Stomach (tissue), 19 donors: Measurements from ENCODE around the gene LRRC61. TPM values are rescaled to one million over a fixed set of nuclear protein-coding genes. Genes with fewer than 3 reads are reported as not detected.
"Not testable (repeated sequence)": the region's sequence is repeated elsewhere in the genome, so short reads cannot be mapped to it uniquely, and the experiment has no call there.

Experiments used
- DNase-seq, 2 donors: peaks; one replicate each; pipeline versions ENCODE4 v3.0.0 to v3.0.0-alpha.2; 2013 to 2019
- H3K27ac ChIP-seq, 5 donors: fragments of 200-600 bp in 4 of 5; sonication (generic) in 4 of 5; one replicate each; pipeline ENCODE4 v1.5.1; 2013 to 2019; ENCODE audit warnings: mild to moderate bottlenecking in 1 of 5, moderate library complexity in 1 of 5
- H3K27me3 ChIP-seq, 3 donors: fragments of 200-600 bp; sonication (generic); one replicate each; pipeline ENCODE4 v1.5.1; 2017 to 2019; ENCODE audit warnings: mixed run types in 1 of 3
- H3K36me3 ChIP-seq, 4 donors: fragments of 200-600 bp; sonication (generic); 1 replicate in 3 of 4; 2 replicates in 1 of 4; pipeline ENCODE4 v1.5.1; 2016 to 2019
- H3K4me1 ChIP-seq, 4 donors: fragments of 200-600 bp; sonication (generic); one replicate each; pipeline ENCODE4 v1.5.1; 2016 to 2019
- H3K4me3 ChIP-seq, 4 donors: fragments of 200-600 bp; sonication (generic) in 3 of 4; one replicate each; pipeline ENCODE4 v1.5.1; 2016 to 2019; ENCODE audit warnings: mild to moderate bottlenecking in 1 of 4
- H3K9me3 ChIP-seq, 4 donors: fragments of 200-600 bp; sonication (generic); one replicate each; pipeline ENCODE4 v1.5.1; 2016 to 2019
- CTCF ChIP-seq, 7 experiments: fragments of 450-650 bp in 4 of 7; fragments of 200-600 bp in 3 of 7; sonication (generic) in 3 of 7; IDR thresholded peaks; one replicate each; pipeline ENCODE4 v1.5.1; 2016 to 2019; ENCODE audit warnings: antibody characterized with exemption in 7 of 7, control low read depth in 2 of 7, mild to moderate bottlenecking in 1 of 7
- EP300 ChIP-seq: sonication (generic); formaldehyde crosslinking; IDR thresholded peaks from one replicate; pipeline ENCODE4 v1.6.1; 2017; ENCODE audit warnings: antibody characterized with exemption
- POLR2A ChIP-seq, 4 donors: fragments of 450-650 bp; IDR thresholded peaks; one replicate each; pipeline ENCODE4 v1.6.1; 2016; ENCODE audit warnings: antibody characterized with exemption in 4 of 4, control low read depth in 2 of 4, mild to moderate bottlenecking in 1 of 4, moderate library complexity in 1 of 4
- POLR2AphosphoS5 ChIP-seq, 3 donors: sonication (generic); formaldehyde crosslinking; IDR thresholded peaks; one replicate each; pipeline ENCODE4 v1.6.1; 2016; ENCODE audit warnings: antibody characterized with exemption in 3 of 3
- WGBS, 5 donors: extraction: QIAGEN DNeasy Blood & Tissue Kit in 3 of 5; methylation state at CpG; one replicate each; pipeline versions ENCODE4 v1.1.5 to v1.1.7; 2013 to 2018; 5-methylcytosine and 5-hydroxymethylcytosine counted together
- intact Hi-C: fragments of 100-400 bp; cut with DNase I; formaldehyde crosslinking; loops from one replicate; pipeline ENCODE4 v1.15.1; 2023; ENCODE audit warnings: low total_unique reads
- long read RNA-seq, 10 donors: transcript quantifications; one replicate each; lab custom pipeline, GENCODE V29; 2026
- polyA plus RNA-seq, 3 donors: library from polyadenylated mRNA; stranded (reverse); fragments of 200-250 nt; gene quantifications; one replicate each; pipeline ENCODE4 v1.2.3, GENCODE V29; 2013
- total RNA-seq, 5 donors: library from RNA; depleted of rRNA; stranded (reverse); fragments of >200 nt; gene quantifications; one replicate each; pipeline versions ENCODE4 v1.1.0 to v1.2.3, GENCODE V29; 2014 to 2016
- donor health status: healthy with polysubstance abuse.
- donor health status: Bipolar disorder and iron deficiency.
- donor health status: healthy.

Gene LRRC61, protein sequence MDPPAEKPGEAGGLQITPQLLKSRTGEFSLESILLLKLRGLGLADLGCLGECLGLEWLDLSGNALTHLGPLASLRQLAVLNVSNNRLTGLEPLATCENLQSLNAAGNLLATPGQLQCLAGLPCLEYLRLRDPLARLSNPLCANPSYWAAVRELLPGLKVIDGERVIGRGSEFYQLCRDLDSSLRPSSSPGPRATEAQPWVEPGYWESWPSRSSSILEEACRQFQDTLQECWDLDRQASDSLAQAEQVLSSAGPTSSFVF
- total RNA-seq: 10 to 100 TPM in 3 of 5 donors, not detected in 2; 11.6 to 15.9 (median 14.2) TPM
- 1 to 10 TPM; 5.6 to 7.6 (median 7.4) TPM for polyA plus RNA-seq
- long read RNA-seq, donor 1, partial matches to known transcripts: 0 of 3 reads
- long read RNA-seq, donor 1, other reads (novel, unspliced or antisense): 0 of 3 reads
- long read RNA-seq, donor 2, transcript LRRC61-202 (3 exons, 1,877 nt): major isoform, 10 of 85 reads
- long read RNA-seq, donor 2, partial matches to known transcripts: 0 of 85 reads
- long read RNA-seq, donor 2, other reads (novel, unspliced or antisense): 73 of 85 reads
- long read RNA-seq, donor 3, partial matches to known transcripts: 0 of 4 reads
- long read RNA-seq, donor 3, other reads (novel, unspliced or antisense): 0 of 4 reads
- long read RNA-seq, donor 4: 0 reads
- long read RNA-seq, donor 5, transcript LRRC61-202 (3 exons, 1,877 nt): major isoform, 5 of 7 reads
- long read RNA-seq, donor 5, partial matches to known transcripts: 0 of 7 reads
- long read RNA-seq, donor 5, other reads (novel, unspliced or antisense): 0 of 7 reads
- long read RNA-seq, donor 6, transcript LRRC61-202 (3 exons, 1,877 nt): major isoform, 5 of 251 reads
- long read RNA-seq, donor 6, partial matches to known transcripts: 236 of 251 reads
- long read RNA-seq, donor 6, other reads (novel, unspliced or antisense): 6 of 251 reads
- long read RNA-seq, donor 7, transcript LRRC61-202 (3 exons, 1,877 nt): major isoform, 5 of 5 reads
- long read RNA-seq, donor 7, partial matches to known transcripts: 0 of 5 reads
- long read RNA-seq, donor 7, other reads (novel, unspliced or antisense): 0 of 5 reads
- long read RNA-seq, donor 8, partial matches to known transcripts: 0 of 3 reads
- long read RNA-seq, donor 8, other reads (novel, unspliced or antisense): 0 of 3 reads
- long read RNA-seq, donor 9, partial matches to known transcripts: 0 of 1 reads
- long read RNA-seq, donor 9, other reads (novel, unspliced or antisense): 0 of 1 reads
- long read RNA-seq, donor 10, partial matches to known transcripts: 0 of 2 reads
- long read RNA-seq, donor 10, other reads (novel, unspliced or antisense): 0 of 2 reads

DNA sequence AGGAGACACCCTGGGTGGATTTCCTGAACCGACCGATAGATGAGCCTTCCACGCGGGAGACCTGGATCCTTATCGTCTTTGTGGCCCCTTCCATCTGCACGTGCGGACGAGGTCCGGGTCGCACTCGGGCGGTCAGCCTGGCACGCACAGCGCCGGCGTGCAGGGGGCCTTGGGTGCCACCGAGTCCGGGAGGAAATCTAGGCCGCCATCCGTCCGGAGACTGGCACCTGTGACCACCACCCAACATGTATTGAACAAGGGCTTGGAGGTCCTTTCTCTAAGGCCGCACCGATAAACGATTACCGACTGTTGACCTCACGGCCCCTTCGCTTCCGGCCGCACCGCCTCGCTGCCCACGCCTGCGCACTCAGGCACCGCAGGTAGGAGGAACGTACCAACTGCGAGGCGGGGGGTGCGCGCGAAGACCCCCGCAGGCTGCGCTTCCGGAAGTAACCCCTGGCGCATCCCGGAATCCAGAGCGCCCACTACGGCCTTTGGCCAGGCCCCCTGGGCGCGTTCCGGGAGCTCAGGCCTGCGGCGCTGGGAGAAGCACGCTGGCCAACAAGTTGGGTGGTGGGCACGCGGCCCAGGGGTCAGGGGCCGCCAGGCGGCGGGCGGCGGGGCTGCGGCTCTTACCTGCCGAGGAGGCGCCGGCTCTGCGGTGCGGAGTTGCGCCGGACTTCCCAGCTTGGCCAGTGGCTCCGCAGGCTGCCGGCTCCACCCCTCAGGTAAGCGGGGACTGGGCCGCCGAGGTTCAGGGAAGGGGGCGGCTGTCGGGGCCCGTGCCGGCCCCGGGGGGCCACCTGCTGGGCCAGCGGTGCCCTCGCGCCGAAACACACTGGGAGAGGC lies at the start of gene LRRC61, which contains the start of gene ACTR3C:
Gene LRRC61, plus strand, starts transcription at position 523 of the 849 bp plus-strand sequence. CDS start 13,507 bp downstream, outside the sequence.
Gene ACTR3C, minus strand, starts transcription at position 713 of the 849 bp plus-strand sequence. CDS start 28,249 bp downstream, outside the sequence.
- Histone ChIP-seq H3K36me3 (peaks cover 0 to 25% (median 20%) of the 10 kb centered on the region in 4 donors), H3K9me3 (no peaks in the 10 kb centered on the region), H3K27me3 (no peaks in the 10 kb centered on the region), H3K27ac (peak within 1 kb of the TSS; percentile 86 to 96 (median 94)), H3K4me1 (peaks cover 26 to 46% (median 34%) of the 10 kb centered on the region in 4 donors), H3K4me3 (peak within 1 kb of the TSS; percentile 56 to 70 (median 64))
- peak; percentile 75 to 92 for DNase-seq
- TF ChIP-seq CTCF (IDR thresholded peaks at IDR 0.05) (peak in 1 of 7 experiments; percentile 10), POLR2A (IDR thresholded peaks at IDR 0.05) (no peak), EP300 (no peak), POLR2AphosphoS5 (IDR thresholded peaks at IDR 0.05) (peak in 2 of 3 donors; percentile 60 to 79)
- intact Hi-C loops: no loop called here
- WGBS, 5 donors: 4 to 22% (median 4%) methylated on average over 26 to 82 of the region's 82 CpGs

- intact Hi-C loops: not testable (repeated sequence)
Measured at GRCh38 chr7:150276132-150276695, 46.9 kb upstream of the LRRC61 start.

GRCh38 chr7:150278383-150278782 lies 44.8 kb upstream of the LRRC61 start:
- 90 to 100% (median 92%) methylated on average over 3 to 11 of the region's 11 CpGs for WGBS, 5 donors
- intact Hi-C loops: not testable (repeated sequence)

More at GRCh38 chr7:150276132-150276695, 46.9 kb upstream of the LRRC61 start:
- 57 to 61% (median 60%) methylated on average over 6 of the region's 6 CpGs for WGBS, 5 donors
- H3K27me3 ChIP-seq, H3K4me3 ChIP-seq, H3K9me3 ChIP-seq, H3K36me3 ChIP-seq, H3K4me1 ChIP-seq, H3K27ac ChIP-seq: not testable (repeated sequence)
- peak in 1 of 2 donors; percentile 29 for DNase-seq
- TF ChIP-seq CTCF (IDR thresholded peaks at IDR 0.05): peak in 5 of 7 experiments; percentile 27 to 79 (median 61)

GRCh38 chr7:150281681-150282403 lies 41.3 kb upstream of the LRRC61 start:
- 80 to 93% (median 92%) methylated on average over 3 to 13 of the region's 25 CpGs for WGBS, 5 donors
- intact Hi-C loops: not testable (repeated sequence)

More at GRCh38 chr7:150278383-150278782, 44.8 kb upstream of the LRRC61 start:
- not testable (repeated sequence) for H3K27me3 ChIP-seq, H3K9me3 ChIP-seq, H3K4me3 ChIP-seq, DNase-seq, H3K27ac ChIP-seq, H3K36me3 ChIP-seq, H3K4me1 ChIP-seq

DNA sequence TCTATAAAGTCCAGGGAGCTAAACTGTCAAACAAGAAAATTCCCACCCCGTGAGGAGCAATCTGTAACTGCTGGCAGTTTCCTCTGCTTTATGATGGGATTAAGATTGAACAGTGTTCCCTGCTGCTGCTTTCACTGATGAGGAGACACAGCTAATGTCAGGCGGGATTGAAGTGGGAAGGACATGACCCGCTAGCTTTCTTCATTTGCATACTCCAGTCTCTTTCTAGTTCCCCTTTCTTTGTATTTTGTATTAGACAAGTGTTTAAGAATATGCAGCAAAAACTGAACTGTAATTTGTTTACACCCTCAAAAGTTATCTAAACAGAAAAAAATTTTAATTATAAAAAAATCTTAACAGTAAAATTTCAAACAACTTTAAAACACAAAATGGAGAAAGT lies 40.0 kb upstream of the LRRC61 start:
- H3K4me3 ChIP-seq, H3K9me3 ChIP-seq, H3K36me3 ChIP-seq, H3K27me3 ChIP-seq, intact Hi-C loops, H3K4me1 ChIP-seq, DNase-seq, H3K27ac ChIP-seq: not testable (repeated sequence)
- WGBS, 5 donors: 72 to 100% (median 82%) methylated on average over 1 to 2 of the region's 3 CpGs

More at GRCh38 chr7:150281681-150282403, 41.3 kb upstream of the LRRC61 start:
- H3K27me3 ChIP-seq, H3K27ac ChIP-seq, H3K9me3 ChIP-seq, H3K4me3 ChIP-seq, DNase-seq, H3K36me3 ChIP-seq, H3K4me1 ChIP-seq: not testable (repeated sequence)

DNA sequence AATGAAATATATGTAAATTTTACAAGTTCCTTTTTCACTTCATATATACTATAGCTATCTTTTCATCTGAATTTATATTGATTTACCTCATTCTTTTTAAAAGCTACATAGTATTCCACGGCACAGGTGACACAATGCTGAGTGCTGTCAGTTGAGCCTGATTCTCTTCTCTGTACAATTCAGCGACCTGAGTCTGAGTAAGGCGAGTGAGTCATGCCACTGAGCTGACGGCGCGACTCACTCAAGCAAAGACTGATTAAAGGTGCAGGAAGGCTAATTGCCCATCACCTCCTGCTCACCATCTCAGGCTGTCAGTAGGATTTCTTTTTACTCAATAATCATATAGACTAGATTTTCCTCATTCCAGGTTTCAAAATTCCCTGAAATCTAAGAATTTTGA lies 39.5 kb upstream of the LRRC61 start:
- DNase-seq, H3K36me3 ChIP-seq, H3K4me1 ChIP-seq, H3K9me3 ChIP-seq, intact Hi-C loops, H3K27me3 ChIP-seq, H3K27ac ChIP-seq, H3K4me3 ChIP-seq: not testable (repeated sequence)
- WGBS, 5 donors: 82 to 95% (median 86%) methylated on average over 2 to 5 of the region's 6 CpGs
